Activated CD4-positive, alpha-beta T cell treated with anti-CD3 and anti-CD28 coated beads for 36 hours (primary cell): Measurements from ENCODE around the gene ARL9. TPM values are rescaled to one million over a fixed set of nuclear protein-coding genes. Genes with fewer than 3 reads are reported as not detected.

Experiments used
- total RNA-seq, 2 experiments: library from RNA; stranded (reverse); gene quantifications; one replicate each; pipeline ENCODE4 v1.2.3, GENCODE V29; 2021

ARL9 gene
- total RNA-seq, 2 experiments from 2014 or later, result 0.25 to 0.37 TPM

Other genes with a start within 250 kb of the ARL9 start
- 10 to 100 TPM; 13.3 to 16.4 TPM for gene AASDH, start 118.3 kb upstream of the ARL9 start, total RNA-seq
- 10 to 100 TPM; 36.8 to 48.2 TPM for gene PPAT, start 70.2 kb upstream of the ARL9 start, total RNA-seq
- 100 to 1,000 TPM; 369 to 437 TPM for gene PAICS, start 69.5 kb upstream of the ARL9 start, total RNA-seq
- gene SRP72, start 38.2 kb upstream of the ARL9 start, total RNA-seq, result 100 to 1,000 TPM; 181 to 204 TPM
- gene HOPX, start 175.5 kb downstream of the ARL9 start, total RNA-seq, result 10 to 100 TPM; 56.3 to 83.9 TPM